VCaP (cell line): ENCODE data around the gene SYTL2.

Experiments used
- H3K27ac ChIP-seq: fragments of 450-650 bp; 2 replicates; pipeline ENCODE4 v1.5.1; 2017
- TF ChIP-seq, protein P1 (sequence below): fragments of 450-650 bp; conservative IDR thresholded peaks from 2 replicates; pipeline ENCODE4 v1.5.1; 2017; ENCODE audit warnings: mild to moderate bottlenecking, moderate library complexity

SYTL2 gene

DNA sequence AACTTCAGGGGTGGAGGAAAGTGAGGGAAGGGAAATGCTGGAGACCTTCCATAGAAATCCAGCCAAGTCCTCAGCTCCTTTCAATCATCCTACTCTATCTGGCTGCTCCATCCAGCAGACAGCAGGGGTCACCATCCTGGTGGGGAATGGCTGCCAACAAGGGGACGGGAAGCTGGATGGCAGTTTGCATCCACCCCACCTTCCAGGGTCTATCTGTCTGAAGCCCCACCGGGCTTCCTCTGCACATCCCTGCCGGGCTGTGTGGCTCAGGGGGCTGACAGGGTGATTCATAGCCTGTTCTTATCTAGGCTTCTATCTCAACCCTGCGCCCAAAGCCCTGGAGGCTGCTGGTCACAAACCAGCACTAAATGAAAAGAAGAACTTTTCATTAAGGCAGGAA is 1.1 kb downstream of the SYTL2 start:
- peak overlapping the region; percentile 84 for H3K27ac ChIP-seq
- TF ChIP-seq, protein P1, sequence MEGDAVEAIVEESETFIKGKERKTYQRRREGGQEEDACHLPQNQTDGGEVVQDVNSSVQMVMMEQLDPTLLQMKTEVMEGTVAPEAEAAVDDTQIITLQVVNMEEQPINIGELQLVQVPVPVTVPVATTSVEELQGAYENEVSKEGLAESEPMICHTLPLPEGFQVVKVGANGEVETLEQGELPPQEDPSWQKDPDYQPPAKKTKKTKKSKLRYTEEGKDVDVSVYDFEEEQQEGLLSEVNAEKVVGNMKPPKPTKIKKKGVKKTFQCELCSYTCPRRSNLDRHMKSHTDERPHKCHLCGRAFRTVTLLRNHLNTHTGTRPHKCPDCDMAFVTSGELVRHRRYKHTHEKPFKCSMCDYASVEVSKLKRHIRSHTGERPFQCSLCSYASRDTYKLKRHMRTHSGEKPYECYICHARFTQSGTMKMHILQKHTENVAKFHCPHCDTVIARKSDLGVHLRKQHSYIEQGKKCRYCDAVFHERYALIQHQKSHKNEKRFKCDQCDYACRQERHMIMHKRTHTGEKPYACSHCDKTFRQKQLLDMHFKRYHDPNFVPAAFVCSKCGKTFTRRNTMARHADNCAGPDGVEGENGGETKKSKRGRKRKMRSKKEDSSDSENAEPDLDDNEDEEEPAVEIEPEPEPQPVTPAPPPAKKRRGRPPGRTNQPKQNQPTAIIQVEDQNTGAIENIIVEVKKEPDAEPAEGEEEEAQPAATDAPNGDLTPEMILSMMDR, result peak; percentile 72

- TF ChIP-seq, protein P1, result no peak
- peak overlapping the region; percentile 84 for H3K27ac ChIP-seq
Observed at GRCh38 chr11:85809191-85809590, 1.8 kb downstream of the SYTL2 start.

DNA sequence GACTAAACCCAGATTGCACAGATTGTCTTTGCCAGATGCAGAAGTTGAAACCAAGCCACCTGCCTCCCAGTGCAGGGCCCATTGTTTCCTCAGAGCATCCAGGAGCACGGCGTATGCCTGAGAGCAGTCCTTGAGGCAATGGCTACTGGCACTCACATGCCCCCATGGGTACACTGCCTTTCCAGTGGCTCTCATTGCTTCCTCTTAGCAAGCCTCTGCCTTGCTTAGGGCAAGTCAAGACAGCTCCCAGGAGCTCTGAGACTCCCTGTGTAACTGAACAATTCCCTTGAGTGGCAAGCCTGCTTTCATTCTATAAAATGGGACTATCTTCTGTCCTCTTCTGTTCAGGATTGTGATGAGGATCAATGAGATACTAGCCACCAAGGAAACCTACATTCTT is 4.1 kb downstream of the SYTL2 start:
- peak overlapping the region; percentile 84; the same call in 1 of the 2 replicates for H3K27ac ChIP-seq
- TF ChIP-seq, protein P1, result no peak

DNA sequence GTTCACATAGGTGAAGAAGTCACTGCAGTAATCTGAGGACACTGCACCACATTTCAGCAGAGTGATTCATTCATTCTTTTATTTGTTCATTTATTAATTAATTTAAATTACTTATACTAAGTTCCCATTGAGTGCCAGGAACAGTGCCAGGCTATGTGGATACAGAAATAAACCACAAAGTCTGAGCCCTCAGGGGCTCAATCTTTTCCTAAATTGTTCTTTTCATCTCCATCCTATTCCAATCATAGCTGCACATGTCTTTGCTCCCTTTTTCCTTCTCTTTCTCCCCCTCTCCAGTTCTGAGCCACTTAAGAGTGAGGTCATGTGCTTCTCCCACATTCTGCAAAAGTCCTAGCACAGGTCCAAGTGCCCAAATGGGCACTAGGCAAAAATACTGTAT is 4.9 kb downstream of the SYTL2 start:
- TF ChIP-seq, protein P1, result no peak
- H3K27ac ChIP-seq, result peak overlapping the region; percentile 84; the same call in 1 of the 2 replicates

DNA sequence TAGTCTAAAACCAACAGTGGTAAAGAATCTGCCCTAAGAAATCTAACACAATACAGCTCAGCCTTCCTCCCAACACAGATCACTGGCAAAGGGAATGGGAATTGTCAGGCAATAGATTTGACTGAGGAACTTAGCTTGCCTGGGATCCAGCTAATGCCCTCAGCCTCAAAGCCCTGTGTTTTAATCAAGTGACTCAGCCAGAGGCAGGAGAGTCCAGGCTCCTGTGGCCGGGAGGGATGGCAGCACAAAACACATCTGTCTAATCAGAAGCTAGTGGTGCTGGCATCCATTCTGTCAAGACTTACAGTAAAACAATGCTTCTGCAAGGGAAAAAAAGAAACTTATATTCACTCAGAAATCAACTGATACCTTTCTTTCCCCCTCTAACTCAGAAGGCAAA is 5.6 kb downstream of the SYTL2 start:
- H3K27ac ChIP-seq, result no peak overlapping the region
- TF ChIP-seq, protein P1, result no peak

DNA sequence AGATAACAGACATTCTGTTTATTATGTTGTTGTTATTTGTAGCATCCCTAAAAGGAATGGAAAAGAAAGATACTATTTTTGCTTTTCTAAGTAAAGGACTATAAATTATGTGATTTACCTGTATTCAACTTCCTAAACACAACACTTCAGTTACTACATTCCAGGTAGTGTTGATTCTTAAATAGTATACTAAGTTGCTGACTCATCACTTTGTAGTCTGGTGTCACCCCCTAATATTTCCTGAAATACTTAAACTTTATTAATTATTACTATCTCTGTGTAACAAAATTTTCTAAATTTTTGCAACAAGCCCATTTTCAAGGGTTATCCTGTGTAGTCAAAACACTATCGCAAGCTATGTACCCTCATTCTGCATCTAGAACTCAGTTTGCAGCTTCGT is 7.0 kb downstream of the SYTL2 start:
- TF ChIP-seq, protein P1, result no peak
- no peak overlapping the region for H3K27ac ChIP-seq

DNA sequence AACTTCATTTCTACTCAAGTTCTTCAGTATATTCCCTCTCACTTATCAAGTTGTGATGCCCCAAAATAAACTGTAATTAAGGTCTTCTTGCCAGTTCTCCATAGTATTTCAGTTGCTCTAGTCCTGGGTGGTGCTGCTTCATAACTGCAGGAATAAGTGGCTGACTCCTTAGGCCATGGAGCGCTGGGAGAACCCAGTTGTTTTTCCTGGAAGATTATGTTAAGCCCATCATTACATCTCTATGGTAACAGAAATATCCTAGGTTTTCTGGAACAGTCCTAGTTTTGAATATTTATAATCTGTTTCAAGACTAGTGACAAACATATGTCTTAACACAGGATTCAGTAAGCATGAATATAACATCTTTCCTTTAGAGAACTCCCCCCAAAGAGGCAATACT is 7.6 kb downstream of the SYTL2 start:
- TF ChIP-seq, protein P1, result no peak
- H3K27ac ChIP-seq, result no peak overlapping the region

DNA sequence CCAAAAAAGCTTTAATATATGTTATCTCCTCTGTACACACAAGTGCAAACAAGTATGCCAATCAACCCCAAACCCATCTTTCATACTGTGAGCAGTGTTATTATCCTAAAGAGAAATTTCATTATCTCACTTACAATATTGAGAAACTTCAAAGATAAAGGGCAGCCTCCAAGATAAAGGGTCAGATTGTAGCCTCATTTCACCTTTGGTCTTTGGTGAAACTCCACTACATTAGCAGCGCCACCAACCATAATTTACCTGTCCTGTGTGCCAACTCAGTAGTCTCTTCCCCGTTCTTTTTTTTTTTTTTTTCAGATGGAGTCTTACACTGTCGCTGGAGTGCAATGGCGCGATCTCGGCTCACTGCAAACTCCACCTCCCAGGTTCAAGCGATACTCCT is 9.4 kb downstream of the SYTL2 start:
- no peak overlapping the region for H3K27ac ChIP-seq
- TF ChIP-seq, protein P1, result no peak
